Calu3 (cell line): ENCODE results near the gene PTPN12. TPM values are rescaled to one million over a fixed set of nuclear protein-coding genes. Genes with fewer than 3 reads are reported as not detected.

ENCODE experiments used
- BruUV-seq: library from RNA; stranded (reverse); fragments of 400-500 nt; replicated peaks from 2 replicates; lab custom pipeline; 2021; lab: Mats Ljungman, UMichigan
- CTCF ChIA-PET: fragments of 300-600 bp; sonication (Branson Sonifier 250); formaldehyde crosslinking; loops from one replicate; lab custom pipeline; 2022; ENCODE audit warnings: antibody characterized with exemption; lab: Charles Lee
- DNase-seq: peaks from one replicate; pipeline ENCODE4 v3.0.0; 2022
- H3K27ac Mint-ChIP-seq: one replicate; pipeline ENCODE4 v1.8.0; 2022; ENCODE audit warnings: mixed read lengths; ENCODE audit not compliant: unreplicated experiment
- H3K27me3 Mint-ChIP-seq: one replicate; pipeline ENCODE4 v1.8.0; 2022; ENCODE audit warnings: mixed read lengths; ENCODE audit not compliant: unreplicated experiment
- H3K36me3 Mint-ChIP-seq: one replicate; pipeline ENCODE4 v1.8.0; 2022; ENCODE audit warnings: mild to moderate bottlenecking, moderate library complexity, mixed read lengths; ENCODE audit not compliant: insufficient read depth, unreplicated experiment
- H3K4me1 Mint-ChIP-seq: one replicate; pipeline ENCODE4 v1.8.0; 2022; ENCODE audit warnings: mild to moderate bottlenecking, low read depth, mixed read lengths; ENCODE audit not compliant: unreplicated experiment
- H3K4me3 Mint-ChIP-seq: one replicate; pipeline ENCODE4 v1.8.0; 2022; ENCODE audit warnings: mild to moderate bottlenecking, low read depth, moderate library complexity, mixed read lengths; ENCODE audit not compliant: unreplicated experiment
- H3K9me3 Mint-ChIP-seq: one replicate; pipeline ENCODE4 v1.8.0; 2022; ENCODE audit warnings: low read depth, mixed read lengths; ENCODE audit not compliant: unreplicated experiment
- CTCF ChIP-seq: fragments of 200-600 bp; IDR thresholded peaks from one replicate; pipeline ENCODE4 v1.8.0; 2022; ENCODE audit warnings: antibody characterized with exemption; ENCODE audit not compliant: unreplicated experiment
- intact Hi-C: fragments of 100-400 bp; cut with micrococcal nuclease; formaldehyde crosslinking; loops from one replicate; pipeline ENCODE4 v1.10.0; 2022; ENCODE audit not compliant: unreplicated experiment
- total RNA-seq: library from RNA; stranded (reverse); gene quantifications from 2 replicates; pipeline ENCODE4 v1.2.3, GENCODE V29; 2022

Gene PTPN12
- total RNA-seq, 1 experiment from 2014 or later: 61.2 TPM

- TF ChIP-seq CTCF: no peak
- peaks cover 39% of the 10 kb centered on the region for H3K36me3 Mint-ChIP-seq
- H3K4me3 Mint-ChIP-seq: no peak overlapping the region
- H3K27ac Mint-ChIP-seq: no peak overlapping the region
- no peak for DNase-seq
- H3K4me1 Mint-ChIP-seq: no peaks in the 10 kb centered on the region
- intact Hi-C loops: no loop called here
- CTCF ChIA-PET: interaction anchor here (0.7 kb wide), 1 partner anchor 20 kb away, joined by 3 read pairs; no protein-coding TSS in a partner anchor
- BruUV-seq: no TSS peak
- H3K27me3 Mint-ChIP-seq: no peaks in the 10 kb centered on the region
- no peaks in the 10 kb centered on the region for H3K9me3 Mint-ChIP-seq
These were observed 82.2 kb downstream of the PTPN12 start for GRCh38 chr7:77619314-77619713.

GRCh38 chr7:77626586-77627308 is 89.7 kb downstream of the PTPN12 start:
- DNase-seq: no peak
- Mint-ChIP-seq H3K4me3 (no peak overlapping the region), H3K27ac (no peak overlapping the region), H3K36me3 (peaks cover 20% of the 10 kb centered on the region), H3K27me3 (no peaks in the 10 kb centered on the region), H3K9me3 (no peaks in the 10 kb centered on the region), H3K4me1 (no peaks in the 10 kb centered on the region)
- intact Hi-C loops: no loop called here
- TSS peak; percentile 82 for BruUV-seq
- no peak for TF ChIP-seq CTCF
- CTCF ChIA-PET: interaction anchor here (0.5 kb wide), 1 partner anchor 210 kb away, joined by 3 read pairs; the partner anchor contains the start of gene GSAP

- no peaks in the 10 kb centered on the region for H3K27me3 Mint-ChIP-seq
- no peak for DNase-seq
- BruUV-seq: no TSS peak
- intact Hi-C loops: no loop called here
- CTCF ChIA-PET: interaction anchor here (0.5 kb wide), 1 partner anchor 211 kb away, joined by 3 read pairs; the partner anchor contains the start of gene GSAP
- H3K36me3 Mint-ChIP-seq: peaks cover 15% of the 10 kb centered on the region
- TF ChIP-seq CTCF: no peak
- no peaks in the 10 kb centered on the region for H3K4me1 Mint-ChIP-seq
- no peak overlapping the region for H3K4me3 Mint-ChIP-seq
- no peaks in the 10 kb centered on the region for H3K9me3 Mint-ChIP-seq
- no peak overlapping the region for H3K27ac Mint-ChIP-seq
These were observed 90.2 kb downstream of the PTPN12 start for GRCh38 chr7:77627309-77627676.

DNA sequence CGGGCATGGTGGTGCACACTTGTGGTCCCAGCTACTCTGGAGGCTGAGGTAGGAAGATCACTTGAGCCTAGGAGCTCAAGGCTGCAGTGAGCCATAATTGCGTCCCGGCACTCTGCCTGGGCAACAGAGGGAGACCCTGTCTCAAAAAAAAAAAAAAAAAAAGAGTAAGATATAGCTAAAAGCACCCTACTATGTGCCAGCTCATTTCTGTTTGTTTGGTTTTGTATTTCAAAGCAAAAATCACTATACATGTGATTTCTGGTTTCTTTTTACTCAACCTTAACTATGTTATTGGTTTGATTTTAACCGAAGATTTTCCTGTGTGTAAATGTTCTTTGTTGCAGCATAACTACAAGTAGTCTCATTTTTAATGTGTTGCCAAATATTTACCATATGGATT is 92.7 kb downstream of the PTPN12 start:
- Mint-ChIP-seq H3K36me3 (peaks cover 16% of the 10 kb centered on the region), H3K27ac (no peak overlapping the region), H3K4me3 (no peak overlapping the region), H3K27me3 (no peaks in the 10 kb centered on the region), H3K9me3 (no peaks in the 10 kb centered on the region), H3K4me1 (no peaks in the 10 kb centered on the region)
- intact Hi-C loops: no loop called here
- DNase-seq: no peak
- TF ChIP-seq CTCF: no peak
- CTCF ChIA-PET: interaction anchor here (0.6 kb wide), 1 partner anchor 84 kb away, joined by 3 read pairs; no protein-coding TSS in a partner anchor
- no TSS peak for BruUV-seq
